NOMO-1 treated with DMSO at 0.1 percent for 48 hours (cell line): ENCODE results near the gene CNNM4.
"Not testable (repeated sequence)": the region's sequence is repeated elsewhere in the genome, so short reads cannot be mapped to it uniquely, and the experiment has no call there.

Source experiments
- DNase-seq: peaks from one replicate; lab custom pipeline; 2025; ENCODE audit not compliant: unreplicated experiment; lab: John Stamatoyannopoulos, UW

The CNNM4 gene

GRCh38 chr2:96792772-96793749 is 32.4 kb downstream of the CNNM4 start:
- no peak for DNase-seq

- no peak for DNase-seq
Observed at GRCh38 chr2:96795076-96795475, 34.4 kb downstream of the CNNM4 start.

GRCh38 chr2:96796497-96796896 is 35.8 kb downstream of the CNNM4 start:
- not testable (repeated sequence) for DNase-seq

GRCh38 chr2:96797066-96797625 is 36.4 kb downstream of the CNNM4 start:
- no peak for DNase-seq

GRCh38 chr2:96798733-96799622 is 38.3 kb downstream of the CNNM4 start:
- no peak for DNase-seq

GRCh38 chr2:96799623-96799935 is 38.9 kb downstream of the CNNM4 start:
- no peak for DNase-seq

GRCh38 chr2:96800061-96801004 is 39.6 kb downstream of the CNNM4 start:
- DNase-seq, result no peak

GRCh38 chr2:96801005-96801785 is 40.5 kb downstream of the CNNM4 start:
- DNase-seq, result no peak

- no peak for DNase-seq
Observed at GRCh38 chr2:96801786-96802595, 41.3 kb downstream of the CNNM4 start.

- DNase-seq, result no peak
Observed at GRCh38 chr2:96802721-96803120, 42.0 kb downstream of the CNNM4 start.

GRCh38 chr2:96804986-96805385 is 44.3 kb downstream of the CNNM4 start:
- no peak for DNase-seq

GRCh38 chr2:96805946-96806345 is 45.2 kb downstream of the CNNM4 start:
- not testable (repeated sequence) for DNase-seq

GRCh38 chr2:96806468-96807126 is 45.9 kb downstream of the CNNM4 start:
- no peak for DNase-seq

- DNase-seq, result no peak
Observed at GRCh38 chr2:96807127-96807471, 46.4 kb downstream of the CNNM4 start.

GRCh38 chr2:96808176-96808837 is 47.6 kb downstream of the CNNM4 start:
- no peak for DNase-seq

- no peak for DNase-seq
Observed at GRCh38 chr2:96809216-96809882, 48.6 kb downstream of the CNNM4 start.
